K562 (cell line): ENCODE data around the gene KCNAB1. TPM values are rescaled to one million over a fixed set of nuclear protein-coding genes. Genes with fewer than 3 reads are reported as not detected.

Source experiments
- ASH1L ChIP-seq: fragments of 450-650 bp; IDR thresholded peaks from 2 replicates; pipeline ENCODE4 v1.6.1; 2018; ENCODE audit warnings: borderline replicate concordance, mild to moderate bottlenecking, low read depth; ENCODE audit not compliant: partially characterized antibody
- BRD4 ChIP-seq: fragments of 200-600 bp; sonication (generic); IDR thresholded peaks from 2 replicates; pipeline ENCODE4 v1.6.1; 2017; ENCODE audit warnings: inconsistent platforms
- CSDE1 ChIP-seq, 2 experiments: fragments of 450-650 bp; IDR thresholded peaks; 2 replicates each; pipeline ENCODE4 v1.6.1; 2016; ENCODE audit warnings: mild to moderate bottlenecking in 1 of 2
- E2F3 ChIP-seq: fragments of 250-450 bp; sonication (Bioruptor Pico); IDR thresholded peaks from 2 replicates; pipeline ENCODE4 v1.4.0; 2020; ENCODE audit warnings: mild to moderate bottlenecking
- ERF ChIP-seq: fragments of 450-650 bp; formaldehyde crosslinking; IDR thresholded peaks from 2 replicates; pipeline ENCODE4 v1.4.0; 2020; ENCODE audit warnings: mild to moderate bottlenecking, mixed read lengths
- HDAC3 ChIP-seq: fragments of 450-650 bp; IDR thresholded peaks from 2 replicates; pipeline ENCODE4 v1.6.1; 2018; ENCODE audit warnings: borderline replicate concordance, mild to moderate bottlenecking, moderate library complexity; ENCODE audit not compliant: partially characterized antibody
- HDAC8 ChIP-seq: fragments of 450-650 bp; IDR thresholded peaks from 2 replicates; pipeline ENCODE4 v1.6.1; 2016; ENCODE audit warnings: mild to moderate bottlenecking, missing genetic modification characterization, moderate library complexity, missing compliant biosample characterization
- MCM3 ChIP-seq: fragments of 450-650 bp; IDR thresholded peaks from 2 replicates; pipeline ENCODE4 v1.6.1; 2016
- MCM7 ChIP-seq, 2 experiments: fragments of 450-650 bp; IDR thresholded peaks; 2 replicates each; pipeline ENCODE4 v1.6.1; 2016 to 2018
- NCOA6 ChIP-seq: fragments of 450-650 bp; IDR thresholded peaks from 2 replicates; pipeline ENCODE4 v1.6.1; 2017; ENCODE audit warnings: mild to moderate bottlenecking
- PHF20 ChIP-seq: fragments of 450-650 bp; IDR thresholded peaks from 2 replicates; pipeline ENCODE4 v1.6.1; 2018; ENCODE audit not compliant: partially characterized antibody
- POLR2A ChIP-seq: fragments of 450-650 bp; conservative IDR thresholded peaks from 2 replicates; pipeline ENCODE4 v1.6.1; 2016
- RBM15 ChIP-seq: fragments of 200-400 bp; formaldehyde crosslinking; IDR thresholded peaks from 2 replicates; pipeline ENCODE4 v1.6.1; 2018; ENCODE audit warnings: mild to moderate bottlenecking, low read length, moderate library complexity; ENCODE audit not compliant: insufficient read depth
- RBM34 ChIP-seq: fragments of 200-400 bp; formaldehyde crosslinking; IDR thresholded peaks from 2 replicates; pipeline ENCODE4 v1.6.1; 2018; ENCODE audit warnings: low read length, borderline replicate concordance; ENCODE audit not compliant: insufficient read depth
- SAFB2 ChIP-seq: fragments of 200-400 bp; formaldehyde crosslinking; IDR thresholded peaks from 2 replicates; pipeline ENCODE4 v1.6.1; 2018; ENCODE audit warnings: borderline replicate concordance, low read length, low read depth, moderate library complexity; ENCODE audit not compliant: severe bottlenecking
- SRF ChIP-seq, 2 experiments: fragments of 250-450, 450-650 bp in 1 of 2; sonication (Bioruptor Pico) in 1 of 2; sonication (generic) in 1 of 2; formaldehyde crosslinking; IDR thresholded peaks; 2 replicates each; pipeline versions ENCODE4 v1.5.0 to v1.5.1; 2020 to 2022; ENCODE audit warnings: mild to moderate bottlenecking in 1 of 2, missing genetic modification reagents in 1 of 2
- STAG1 ChIP-seq: sonication (generic); formaldehyde crosslinking; IDR thresholded peaks from 2 replicates; pipeline ENCODE4 v1.5.0; 2020; ENCODE audit warnings: missing genetic modification reagents, borderline replicate concordance
- TEAD2 ChIP-seq: fragments of 450-650 bp; IDR thresholded peaks from 2 replicates; pipeline ENCODE4 v1.6.1; 2016; ENCODE audit warnings: missing genetic modification characterization, control low read depth, missing compliant biosample characterization
- TFAP4 ChIP-seq: sonication (generic); formaldehyde crosslinking; IDR thresholded peaks from 2 replicates; pipeline ENCODE4 v1.8.0; 2022; ENCODE audit warnings: missing genetic modification reagents, mild to moderate bottlenecking, moderate library complexity, borderline replicate concordance
- TSHZ1 ChIP-seq: fragments of 250-450 bp; sonication (Bioruptor Pico); IDR thresholded peaks from 2 replicates; pipeline ENCODE4 v1.4.0; 2020; ENCODE audit warnings: mild to moderate bottlenecking, moderate library complexity
- ZBTB8A ChIP-seq: fragments of 450-650 bp; IDR thresholded peaks from 2 replicates; pipeline ENCODE4 v1.6.1; 2018; ENCODE audit warnings: mild to moderate bottlenecking, moderate library complexity; ENCODE audit not compliant: partially characterized antibody
- ZC3H11A ChIP-seq: IDR thresholded peaks from 2 replicates; pipeline ENCODE4 v1.6.1; 2012; ENCODE audit warnings: low read depth, low read length, improper control_type of control experiment
- ZC3H4 ChIP-seq: sonication (generic); formaldehyde crosslinking; IDR thresholded peaks from 2 replicates; pipeline ENCODE4 v1.9.0; 2021; ENCODE audit warnings: missing genetic modification reagents, borderline replicate concordance
- ZFP1 ChIP-seq: fragments of 450-650 bp; formaldehyde crosslinking; IDR thresholded peaks from 2 replicates; pipeline ENCODE4 v1.4.0; 2020; ENCODE audit warnings: mild to moderate bottlenecking, mixed read lengths
- ZFP30 ChIP-seq: fragments of 250-450 bp; sonication (Bioruptor Pico); IDR thresholded peaks from 2 replicates; pipeline ENCODE4 v1.8.0; 2022; ENCODE audit warnings: moderate library complexity, mild to moderate bottlenecking, inconsistent platforms, borderline replicate concordance
- ZKSCAN8 ChIP-seq: fragments of 200-800 bp; sonication (Bioruptor generic); IDR thresholded peaks from 2 replicates; pipeline ENCODE4 v1.6.1; 2016; ENCODE audit warnings: missing genetic modification characterization, missing compliant biosample characterization
- polyA plus RNA-seq, 8 experiments: library from polyadenylated mRNA; depleted of rRNA in 4 of 8; stranded (reverse) in 5 of 8; unstranded in 3 of 8; fragments of >200 nt; fragmentation: Nextera tagmentation in 2 of 8; fragmentation: Illumina TruSeq in 1 of 8; extraction: Ambion mirVana in 2 of 8; extraction: Trizol in 1 of 8; gene quantifications; 2 replicates each; pipeline versions ENCODE4 v1.2.1 to v1.2.3, GENCODE V29; 2011 to 2014; ENCODE audit warnings: inconsistent platforms in 1 of 8, missing spikeins in 1 of 8
- total RNA-seq, 7 experiments: library from RNA; depleted of rRNA in 6 of 7; stranded (reverse); fragments of >200 nt in 6 of 7; fragmentation: Illumina TruSeq in 2 of 7; extraction: Trizol in 2 of 7; gene quantifications; 2 replicates each; pipeline versions ENCODE4 v1.2.1 to v1.2.3, GENCODE V29; 2011 to 2021; ENCODE audit warnings: low replicate concordance in 1 of 7

Gene KCNAB1
- total and polyA plus RNA-seq, 9 of the 15 experiments (the other 6 are each of a cell fraction or from before 2014, with no cell fraction given) = 0.14 to 1.2 (median 0.51) TPM

GRCh38 chr3:156554842-156555687 is 434.7 kb downstream of the KCNAB1 start, which contains the start of gene SSR3 (continued):
- TF ChIP-seq TSHZ1 (CRISPR knock-in tag) (no peak), SAFB2 (no peak), CSDE1 (IDR thresholded peaks at IDR 0.05) (no peak), ZC3H11A (no peak), TEAD2 (tag) (peak; percentile 98), POLR2A (peak; percentile 96), NCOA6 (peak; percentile 41; the same call in 1 of the 2 replicates), ZFP30 (CRISPR knock-in tag) (no peak), RBM34 (no peak), ZC3H4 (CRISPR knock-in tag) (no peak), PHF20 (peak; percentile 44), BRD4 (0 out of 2 replicates have a peak, but pooled peaks have one; percentile 29), ERF (CRISPR knock-in tag) (no peak), STAG1 (CRISPR knock-in tag) (no peak), MCM3 (no peak), RBM15 (no peak), HDAC3 (no peak), ZKSCAN8 (CRISPR knock-in tag) (no peak), MCM7 (IDR thresholded peaks at IDR 0.05) (no peak), ZFP1 (CRISPR knock-in tag) (no peak), HDAC8 (tag) (no peak), ASH1L (peak; percentile 95), TFAP4 (CRISPR knock-in tag) (peak; percentile 93), SRF (CRISPR knock-in tag; IDR thresholded peaks at IDR 0.05) (peak in 1 of 2 experiments; percentile 51; a peak in 1 of 4 replicates), ZBTB8A (no peak), E2F3 (0 out of 2 replicates have a peak, but pooled peaks have one; percentile 60)
